SK-N-SH (cell line): ENCODE data around the gene HEMK1. TPM values are rescaled to one million over a fixed set of nuclear protein-coding genes. Genes with fewer than 3 reads are reported as not detected.

Experiments used
- CTCF ChIA-PET: fragments of 300-600, 350-600 bp; formaldehyde crosslinking; extraction: SDS; loops from one replicate; lab custom pipeline; 2021; lab: Yijun Ruan, JAX
- POLR2A ChIA-PET: fragments of 350-600 bp; sonication (Branson Sonifier 250); formaldehyde crosslinking; extraction: SDS; loops from one replicate; lab custom pipeline; 2020; ENCODE audit warnings: antibody characterized with exemption, inconsistent platforms; lab: Yijun Ruan, JAX
- DNase-seq: peaks from one replicate; pipeline ENCODE4 v3.0.0; 2012
- H2AFZ ChIP-seq: fragments of 200-600 bp; sonication (generic); 2 replicates; pipeline ENCODE4 v1.8.1; 2016; ENCODE audit warnings: antibody characterized with exemption, mild to moderate bottlenecking, low read depth
- H3F3A ChIP-seq: fragments of 200-600 bp; sonication (generic); replicated peaks from 2 replicates; pipeline ENCODE3; 2016; ENCODE audit warnings: antibody characterized with exemption, mild to moderate bottlenecking; ENCODE audit not compliant: insufficient read depth
- H3K27ac ChIP-seq, 2 experiments: fragments of 200-500 bp in 1 of 2; fragments of 200-600 bp in 1 of 2; sonication (Bioruptor generic) in 1 of 2; sonication (generic), shearing (Covaris generic) in 1 of 2; 2 replicates each; pipeline versions ENCODE4 v1.5.1 to v1.6.1; 2014 to 2016; ENCODE audit warnings: low read depth in 2 of 2, inconsistent platforms in 1 of 2, low read length in 1 of 2, mild to moderate bottlenecking in 1 of 2, mixed read lengths in 1 of 2
- H3K27me3 ChIP-seq: fragments of 200-600 bp; sonication (generic), shearing (Covaris generic); 2 replicates; pipeline ENCODE4 v1.6.1; 2016; ENCODE audit warnings: mixed run types; ENCODE audit not compliant: insufficient read depth
- H3K36me3 ChIP-seq, 2 experiments: fragments of 200-500 bp in 1 of 2; fragments of 200-600 bp in 1 of 2; sonication (Bioruptor generic) in 1 of 2; sonication (generic) in 1 of 2; replicated peaks in 1 of 2; 2 replicates each; pipeline versions ENCODE3 to v1.5.1; 2014 to 2016; ENCODE audit warnings: low read length in 1 of 2, mild to moderate bottlenecking in 1 of 2; ENCODE audit not compliant: insufficient read depth in 2 of 2, control insufficient read depth in 1 of 2
- H3K4me1 ChIP-seq, 2 experiments: fragments of 200-500 bp in 1 of 2; fragments of 200-600 bp in 1 of 2; sonication (Bioruptor generic) in 1 of 2; sonication (generic), shearing (Covaris generic) in 1 of 2; 2 replicates each; pipeline versions ENCODE4 v1.5.1 to v1.6.1; 2014 to 2016; ENCODE audit warnings: low read depth in 1 of 2, low read length in 1 of 2, mixed run types in 1 of 2; ENCODE audit not compliant: insufficient read depth in 2 of 2, control insufficient read depth in 1 of 2
- H3K4me2 ChIP-seq: fragments of 200-600 bp; sonication (generic), shearing (Covaris generic); 2 replicates; pipeline ENCODE4 v1.6.1; 2017; ENCODE audit warnings: mixed run types
- H3K4me3 ChIP-seq, 2 experiments: fragments of 200-500 bp in 1 of 2; fragments of 200-600 bp in 1 of 2; sonication (Bioruptor generic) in 1 of 2; sonication (generic), shearing (Covaris generic) in 1 of 2; 2 replicates each; pipeline versions ENCODE4 v1.5.1 to v1.8.1; 2014 to 2016; ENCODE audit warnings: low read depth in 2 of 2, inconsistent platforms in 1 of 2, low read length in 1 of 2, mild to moderate bottlenecking in 1 of 2, mixed read lengths in 1 of 2, moderate library complexity in 1 of 2
- H3K79me2 ChIP-seq: fragments of 200-600 bp; sonication (generic); 2 replicates; pipeline ENCODE4 v1.8.1; 2017; ENCODE audit warnings: mild to moderate bottlenecking; ENCODE audit not compliant: insufficient read depth
- H3K9ac ChIP-seq: fragments of 200-600 bp; sonication (generic); 2 replicates; pipeline ENCODE4 v1.6.1; 2017; ENCODE audit warnings: mixed run types
- H3K9me2 ChIP-seq: fragments of 200-600 bp; sonication (generic); 2 replicates; pipeline ENCODE4 v1.6.1; 2017; ENCODE audit warnings: mixed run types
- H3K9me3 ChIP-seq: fragments of 200-600 bp; sonication (generic); 2 replicates; pipeline ENCODE4 v1.6.1; 2017; ENCODE audit warnings: mixed run types, mild to moderate bottlenecking, moderate library complexity
- H4K20me1 ChIP-seq: fragments of 200-600 bp; sonication (generic); 2 replicates; pipeline ENCODE4 v1.6.1; 2017; ENCODE audit warnings: mild to moderate bottlenecking, mixed run types; ENCODE audit not compliant: insufficient read depth
- CHD2 ChIP-seq: fragments of 150-350 bp; IDR thresholded peaks from 2 replicates; pipeline ENCODE4 v1.6.1; 2018; ENCODE audit warnings: low read length; ENCODE audit not compliant: partially characterized antibody
- CTCF ChIP-seq: fragments of 200-600 bp; sonication (generic); IDR thresholded peaks from 2 replicates; pipeline ENCODE4 v1.6.1; 2017; ENCODE audit warnings: antibody characterized with exemption, mild to moderate bottlenecking, moderate library complexity
- ELF1 ChIP-seq: IDR thresholded peaks from 2 replicates; pipeline ENCODE4 v1.4.0; 2012
- FOXM1 ChIP-seq: IDR thresholded peaks from 2 replicates; pipeline ENCODE4 v1.4.0; 2012; ENCODE audit warnings: low read depth, mild to moderate bottlenecking
- MAX ChIP-seq: IDR thresholded peaks from 2 replicates; pipeline ENCODE4 v1.4.0; 2012; ENCODE audit warnings: low read depth
- MXI1 ChIP-seq: IDR thresholded peaks from 2 replicates; pipeline ENCODE4 v1.6.1; 2012; ENCODE audit warnings: mild to moderate bottlenecking, low read depth, low read length, improper control_type of control experiment
- NFIC ChIP-seq: IDR thresholded peaks from 2 replicates; pipeline ENCODE4 v1.4.0; 2012; ENCODE audit warnings: borderline replicate concordance
- PBX3 ChIP-seq: IDR thresholded peaks from 2 replicates; pipeline ENCODE4; 2012
- RCOR1 ChIP-seq: fragments of 150-350 bp; IDR thresholded peaks from 2 replicates; pipeline ENCODE4 v1.6.1; 2017; ENCODE audit warnings: antibody characterized with exemption, low read length
- SIN3A ChIP-seq: IDR thresholded peaks from 2 replicates; pipeline ENCODE4 v1.6.1; 2012; ENCODE audit warnings: low read depth, mild to moderate bottlenecking, low read length, moderate library complexity, borderline replicate concordance
- TCF12 ChIP-seq: IDR thresholded peaks from 2 replicates; pipeline ENCODE4 v1.4.0; 2012
- YY1 ChIP-seq: IDR thresholded peaks from 2 replicates; pipeline ENCODE4 v1.4.0; 2012; ENCODE audit warnings: low read depth, mild to moderate bottlenecking
- WGBS: methylation state at CpG from one replicate; pipeline ENCODE4 v1.1.6; 2017; ENCODE audit warnings: low lambda C conversion rate; 5-methylcytosine and 5-hydroxymethylcytosine counted together
- polyA plus RNA-seq, 3 experiments: library from polyadenylated mRNA; depleted of rRNA; stranded (reverse); fragments of >200 nt; gene quantifications; 2 replicates each; pipeline ENCODE4 v1.2.3, GENCODE V29; 2012

HEMK1 gene
- polyA plus RNA-seq, 1 of the 3 experiments (the other 2 are of a cell fraction), result 15.4 TPM

- Histone ChIP-seq H3K9ac (no peak overlapping the region), H3K4me3 (no peak overlapping the region), H3K9me3 (no peaks in the 10 kb centered on the region), H3K4me2 (no peak overlapping the region), H2AFZ (no peak overlapping the region), H3K9me2 (no peaks in the 10 kb centered on the region), H3K79me2 (no peaks in the 10 kb centered on the region), H3K27me3 (no peaks in the 10 kb centered on the region), H3K27ac (no peak overlapping the region), H4K20me1 (no peaks in the 10 kb centered on the region), H3K4me1 (peaks cover 0 to 42% of the 10 kb centered on the region in 2 experiments; a peak in 1 of 4 replicates), H3K36me3 (no peaks in the 10 kb centered on the region), H3F3A (no peaks in the 10 kb centered on the region)
- no peak for DNase-seq
- ChIA-PET CTCF (interaction anchor here (0.6 to 22.6 kb wide), 22 partner anchors 8 to 276 kb away, joined by 3 to 499 read pairs (median 4); partner anchors contain the start of genes C3orf18 and ZMYND10), POLR2A (no interaction called here)
- TF ChIP-seq SIN3A, result no peak
- TF ChIP-seq CTCF, result no peak
- TF ChIP-seq NFIC, result no peak
- no peak for TF ChIP-seq FOXM1
- TF ChIP-seq MXI1, result no peak
- TF ChIP-seq ELF1, result no peak
- no peak for TF ChIP-seq PBX3
- no peak for TF ChIP-seq TCF12
- no peak for TF ChIP-seq CHD2
- no peak for TF ChIP-seq RCOR1
- TF ChIP-seq YY1, result no peak
- WGBS, result 60% methylated on average over 7 of the region's 9 CpGs
These were observed 18.2 kb upstream of the HEMK1 start for GRCh38 chr3:50551054-50551659.

GRCh38 chr3:50551681-50552435 lies 17.5 kb upstream of the HEMK1 start:
- no peaks in the 10 kb centered on the region for H3F3A ChIP-seq
- no peaks in the 10 kb centered on the region for H3K79me2 ChIP-seq
- H3K9ac ChIP-seq, result no peak overlapping the region
- no peaks in the 10 kb centered on the region for H3K27me3 ChIP-seq
- DNase-seq, result no peak
- H3K9me3 ChIP-seq, result no peaks in the 10 kb centered on the region
- no peaks in the 10 kb centered on the region for H4K20me1 ChIP-seq
- H2AFZ ChIP-seq, result no peak overlapping the region
- no peak overlapping the region for H3K4me3 ChIP-seq
- H3K9me2 ChIP-seq, result no peaks in the 10 kb centered on the region
- no peak overlapping the region for H3K4me2 ChIP-seq
- POLR2A ChIA-PET, result no interaction called here
- H3K4me1 ChIP-seq, result peaks cover 0 to 37% of the 10 kb centered on the region in 2 experiments; a peak in 1 of 4 replicates
- no peaks in the 10 kb centered on the region for H3K36me3 ChIP-seq
- CTCF ChIA-PET, result interaction anchor here (1.2 to 22.6 kb wide), 12 partner anchors 9 to 253 kb away, joined by 3 to 499 read pairs (median 14); partner anchors contain the start of genes C3orf18 and ZMYND10
- H3K27ac ChIP-seq, result no peak overlapping the region
- 58% methylated on average over 5 of the region's 7 CpGs for WGBS
- no peak for TF ChIP-seq MAX
